ENCODE measurements around the gene AFAP1L1.
A peak's percentile ranks its signal among the peaks of the same experiment; 100 is the strongest.

The AFAP1L1 gene

GRCh38 chr5:149289301-149289700 lies 17.6 kb downstream of the AFAP1L1 start:
- peak; percentile 84 for DNase-seq
- Histone ChIP-seq H4K91ac (ENCODE audit: low read length) (no peak overlapping the region), H3K23ac (ENCODE audit: low read length in 2 of 2) (no peak overlapping the region), H3K9me3 (ENCODE audit: control insufficient read depth, low read length) (no peaks in the 10 kb centered on the region), H3K4ac (ENCODE audit: low read depth in 1 of 2, low read length in 2 of 2) (no peak overlapping the region), H3K79me1 (replicated peaks; ENCODE audit: low read length, poor library complexity, severe bottlenecking) (peaks cover 13% of the 10 kb centered on the region), H2BK5ac (ENCODE audit: low read depth, low read length, poor library complexity, severe bottlenecking) (no peak overlapping the region), H3K4me1 (ENCODE audit: control insufficient read depth, insufficient read depth, low read depth, low read length) (peaks cover 2% of the 10 kb centered on the region), H3K27me3 (ENCODE audit: control insufficient read depth in 1 of 2, insufficient read depth in 1 of 2, low read length in 2 of 2) (no peaks in the 10 kb centered on the region), H2BK120ac (ENCODE audit: low read depth, low read length) (no peak overlapping the region), H3K36me3 (ENCODE audit: control insufficient read depth in 1 of 2, insufficient read depth in 2 of 2, low read depth in 1 of 2, low read length in 2 of 2) (no peaks in the 10 kb centered on the region), H2BK15ac (ENCODE audit: low read depth, poor library complexity, severe bottlenecking) (no peak overlapping the region), H2AK5ac (ENCODE audit: low read length, severe bottlenecking) (no peak overlapping the region), H3K14ac (ENCODE audit: low read length in 2 of 2) (no peak overlapping the region), H3K4me2 (ENCODE audit: low read length, poor library complexity, severe bottlenecking) (no peak overlapping the region), H2AFZ (ENCODE audit: low read depth, low read length) (no peak overlapping the region), H4K8ac (ENCODE audit: low read length) (peak overlapping the region; percentile 88), H3K4me3 (ENCODE audit: insufficient read depth in 1 of 2, low read depth in 1 of 2, low read length in 2 of 2) (no peak overlapping the region), H3K27ac (ENCODE audit: low read length, poor library complexity, severe bottlenecking) (no peak overlapping the region), H3K9ac (ENCODE audit: low read length) (no peak overlapping the region), H2BK12ac (ENCODE audit: low read length in 2 of 2) (peak overlapping the region in 1 of 2 experiments; percentile 68), H3K18ac (ENCODE audit: low read depth in 1 of 2, low read length in 2 of 2) (peak overlapping the region in 1 of 2 experiments; percentile 55)
- 22% methylated on average over 5 of the region's 7 CpGs for WGBS

GRCh38 chr5:149294872-149295829 lies 23.5 kb downstream of the AFAP1L1 start:
- Histone ChIP-seq H3K4me2 (ENCODE audit: low read length, poor library complexity, severe bottlenecking) (no peak overlapping the region), H2BK120ac (ENCODE audit: low read depth, low read length) (no peak overlapping the region), H2AK5ac (ENCODE audit: low read length, severe bottlenecking) (no peak overlapping the region), H2BK12ac (ENCODE audit: low read length in 2 of 2) (no peak overlapping the region), H3K18ac (ENCODE audit: low read depth in 1 of 2, low read length in 2 of 2) (no peak overlapping the region), H3K27me3 (ENCODE audit: control insufficient read depth in 1 of 2, insufficient read depth in 1 of 2, low read length in 2 of 2) (no peaks in the 10 kb centered on the region), H3K14ac (ENCODE audit: low read length in 2 of 2) (no peak overlapping the region), H2AFZ (ENCODE audit: low read depth, low read length) (no peak overlapping the region), H4K91ac (ENCODE audit: low read length) (no peak overlapping the region), H2BK15ac (ENCODE audit: low read depth, poor library complexity, severe bottlenecking) (no peak overlapping the region), H4K8ac (ENCODE audit: low read length) (no peak overlapping the region), H3K23ac (ENCODE audit: low read length in 2 of 2) (no peak overlapping the region), H3K9me3 (ENCODE audit: control insufficient read depth, low read length) (no peaks in the 10 kb centered on the region), H3K4me1 (ENCODE audit: control insufficient read depth, insufficient read depth, low read depth, low read length) (peaks cover 14% of the 10 kb centered on the region), H3K27ac (ENCODE audit: low read length, poor library complexity, severe bottlenecking) (no peak overlapping the region), H3K9ac (ENCODE audit: low read length) (no peak overlapping the region), H3K79me1 (replicated peaks; ENCODE audit: low read length, poor library complexity, severe bottlenecking) (peaks cover 2% of the 10 kb centered on the region), H3K4ac (ENCODE audit: low read depth in 1 of 2, low read length in 2 of 2) (no peak overlapping the region), H2BK5ac (ENCODE audit: low read depth, low read length, poor library complexity, severe bottlenecking) (no peak overlapping the region), H3K36me3 (ENCODE audit: control insufficient read depth in 1 of 2, insufficient read depth in 2 of 2, low read depth in 1 of 2, low read length in 2 of 2) (peaks cover 4 to 10% of the 10 kb centered on the region in 2 experiments), H3K4me3 (ENCODE audit: insufficient read depth in 1 of 2, low read depth in 1 of 2, low read length in 2 of 2) (peak overlapping the region in 1 of 2 experiments; percentile 21)
- 77% methylated on average over 8 of the region's 10 CpGs for WGBS
- no peak for DNase-seq

DNA sequence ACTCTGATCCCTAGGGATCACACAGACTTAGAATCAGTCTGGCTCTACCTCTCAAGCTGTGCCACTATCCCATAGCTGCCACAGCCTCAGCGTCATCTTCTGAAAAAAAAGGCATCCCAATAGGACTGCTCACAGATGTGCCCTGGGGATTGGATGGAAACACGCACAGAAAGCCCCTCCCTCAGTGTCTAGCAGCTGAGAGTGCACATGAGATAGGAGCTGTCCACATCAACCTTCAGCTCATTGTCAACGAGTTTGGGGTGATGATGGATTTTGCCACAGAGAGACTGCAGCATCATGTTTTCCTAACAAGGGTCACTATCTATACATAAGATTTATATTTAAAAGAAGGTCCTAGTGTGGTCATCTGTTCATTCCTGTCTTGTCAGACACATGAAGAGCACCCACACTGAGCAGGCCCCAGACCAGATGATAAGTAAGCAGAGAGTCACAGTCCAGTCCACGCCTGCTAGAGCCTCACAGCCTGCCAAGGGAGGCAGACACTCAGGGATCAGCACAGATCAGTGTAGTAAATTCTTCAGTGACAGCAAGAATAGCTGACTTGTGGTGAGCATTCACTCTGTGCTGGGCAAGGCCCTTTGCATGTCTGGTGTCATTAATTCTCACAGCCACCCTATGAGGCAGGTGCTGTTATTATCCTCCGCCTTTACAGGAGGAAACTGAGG lies 25.8 kb downstream of the AFAP1L1 start:
- peak; percentile 25 for DNase-seq

DNA sequence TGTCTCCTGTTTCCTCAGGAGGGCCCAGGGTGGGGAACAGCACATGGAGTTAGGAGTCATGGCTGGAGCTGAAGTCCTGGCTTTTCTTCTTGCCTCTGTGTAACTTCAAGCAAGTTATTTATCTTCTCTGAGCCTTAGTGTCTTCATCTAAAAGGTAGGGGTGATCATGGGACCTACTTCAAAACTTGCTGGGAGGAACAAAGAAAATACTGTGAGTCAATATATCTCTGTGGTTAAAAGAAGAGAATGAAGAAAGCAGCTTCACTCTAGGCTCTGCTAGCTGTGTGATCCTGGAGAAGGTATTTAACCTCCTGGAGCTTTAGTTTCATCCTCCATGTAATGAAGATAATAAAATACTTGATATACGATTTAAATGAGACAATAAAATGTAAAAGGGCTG lies 26.5 kb downstream of the AFAP1L1 start:
- H3K9me3 ChIP-seq (ENCODE audit: control insufficient read depth, low read length) = no peaks in the 10 kb centered on the region
- H3K27me3 ChIP-seq (ENCODE audit: control insufficient read depth in 1 of 2, insufficient read depth in 1 of 2, low read length in 2 of 2) = no peaks in the 10 kb centered on the region
- DNase-seq = no peak
- no peak overlapping the region for H2BK12ac ChIP-seq (ENCODE audit: low read length in 2 of 2)
- no peak overlapping the region for H3K9ac ChIP-seq (ENCODE audit: low read length)
- 90% methylated on average over 1 of the region's 1 CpG for WGBS
- H3K4me1 ChIP-seq (ENCODE audit: control insufficient read depth, insufficient read depth, low read depth, low read length) = peaks cover 15% of the 10 kb centered on the region
- no peak overlapping the region for H2BK5ac ChIP-seq (ENCODE audit: low read depth, low read length, poor library complexity, severe bottlenecking)
- no peak overlapping the region for H4K8ac ChIP-seq (ENCODE audit: low read length)
- no peak overlapping the region for H3K4me2 ChIP-seq (ENCODE audit: low read length, poor library complexity, severe bottlenecking)
- no peak overlapping the region for H2BK120ac ChIP-seq (ENCODE audit: low read depth, low read length)
- H3K36me3 ChIP-seq (ENCODE audit: control insufficient read depth in 1 of 2, insufficient read depth in 2 of 2, low read depth in 1 of 2, low read length in 2 of 2) = peaks cover 12 to 20% of the 10 kb centered on the region in 2 experiments
- no peak overlapping the region for H2AK5ac ChIP-seq (ENCODE audit: low read length, severe bottlenecking)
- no peak overlapping the region for H3K14ac ChIP-seq (ENCODE audit: low read length in 2 of 2)
- no peak overlapping the region for H4K91ac ChIP-seq (ENCODE audit: low read length)
- no peak overlapping the region for H2AFZ ChIP-seq (ENCODE audit: low read depth, low read length)
- H3K79me1 ChIP-seq (replicated peaks; ENCODE audit: low read length, poor library complexity, severe bottlenecking) = peaks cover 2% of the 10 kb centered on the region
- H3K18ac ChIP-seq (ENCODE audit: low read depth in 1 of 2, low read length in 2 of 2) = no peak overlapping the region
- no peak overlapping the region for H3K4ac ChIP-seq (ENCODE audit: low read depth in 1 of 2, low read length in 2 of 2)
- H2BK15ac ChIP-seq (ENCODE audit: low read depth, poor library complexity, severe bottlenecking) = no peak overlapping the region
- no peak overlapping the region for H3K23ac ChIP-seq (ENCODE audit: low read length in 2 of 2)
- no peak overlapping the region for H3K4me3 ChIP-seq (ENCODE audit: insufficient read depth in 1 of 2, low read depth in 1 of 2, low read length in 2 of 2)
- H3K27ac ChIP-seq (ENCODE audit: low read length, poor library complexity, severe bottlenecking) = no peak overlapping the region

More for the DNA sequence above, 25.8 kb downstream of the AFAP1L1 start:
- Histone ChIP-seq H2BK12ac (ENCODE audit: low read length in 2 of 2) (no peak overlapping the region), H3K9ac (ENCODE audit: low read length) (no peak overlapping the region), H3K9me3 (ENCODE audit: control insufficient read depth, low read length) (no peaks in the 10 kb centered on the region), H3K36me3 (ENCODE audit: control insufficient read depth in 1 of 2, insufficient read depth in 2 of 2, low read depth in 1 of 2, low read length in 2 of 2) (peaks cover 8 to 18% of the 10 kb centered on the region in 2 experiments), H3K4me3 (ENCODE audit: insufficient read depth in 1 of 2, low read depth in 1 of 2, low read length in 2 of 2) (no peak overlapping the region), H2AFZ (ENCODE audit: low read depth, low read length) (no peak overlapping the region), H2AK5ac (ENCODE audit: low read length, severe bottlenecking) (no peak overlapping the region), H3K79me1 (replicated peaks; ENCODE audit: low read length, poor library complexity, severe bottlenecking) (peaks cover 2% of the 10 kb centered on the region), H3K23ac (ENCODE audit: low read length in 2 of 2) (no peak overlapping the region), H3K27me3 (ENCODE audit: control insufficient read depth in 1 of 2, insufficient read depth in 1 of 2, low read length in 2 of 2) (no peaks in the 10 kb centered on the region), H2BK120ac (ENCODE audit: low read depth, low read length) (no peak overlapping the region), H2BK15ac (ENCODE audit: low read depth, poor library complexity, severe bottlenecking) (no peak overlapping the region), H2BK5ac (ENCODE audit: low read depth, low read length, poor library complexity, severe bottlenecking) (no peak overlapping the region), H3K14ac (ENCODE audit: low read length in 2 of 2) (no peak overlapping the region), H3K4me1 (ENCODE audit: control insufficient read depth, insufficient read depth, low read depth, low read length) (peaks cover 15% of the 10 kb centered on the region), H3K4ac (ENCODE audit: low read depth in 1 of 2, low read length in 2 of 2) (no peak overlapping the region), H4K91ac (ENCODE audit: low read length) (no peak overlapping the region), H3K18ac (ENCODE audit: low read depth in 1 of 2, low read length in 2 of 2) (no peak overlapping the region), H3K27ac (ENCODE audit: low read length, poor library complexity, severe bottlenecking) (no peak overlapping the region), H3K4me2 (ENCODE audit: low read length, poor library complexity, severe bottlenecking) (no peak overlapping the region), H4K8ac (ENCODE audit: low read length) (no peak overlapping the region)
- WGBS = 82% methylated on average over 4 of the region's 5 CpGs
